Glomerular visceral epithelial cell (primary cell): ENCODE measurements around the gene PRSS12.
A peak's percentile ranks its signal among the peaks of the same experiment; 100 is the strongest.
"Not testable (repeated sequence)": the region's sequence is repeated elsewhere in the genome, so short reads cannot be mapped to it uniquely, and the experiment has no call there.

Experiments
- DNase-seq: peaks from one replicate; pipeline ENCODE4 v3.0.0-alpha.2; 2016; ENCODE audit errors: extremely low spot score

The PRSS12 gene

GRCh38 chr4:118278473-118279274 lies 74.1 kb downstream of the PRSS12 start:
- DNase-seq: peak; percentile 97

- DNase-seq: no peak
These were observed 75.6 kb downstream of the PRSS12 start for GRCh38 chr4:118277243-118277642.

GRCh38 chr4:118276580-118276979 lies 76.2 kb downstream of the PRSS12 start:
- DNase-seq: no peak

- no peak for DNase-seq
These were observed 79.2 kb downstream of the PRSS12 start for GRCh38 chr4:118273642-118274041.

GRCh38 chr4:118271788-118272187 lies 81.0 kb downstream of the PRSS12 start:
- no peak for DNase-seq

- DNase-seq: peak; percentile 53
These were observed 82.3 kb downstream of the PRSS12 start for GRCh38 chr4:118270492-118270891.

- DNase-seq: no peak
These were observed 84.0 kb downstream of the PRSS12 start for GRCh38 chr4:118268780-118269179.

GRCh38 chr4:118266145-118266496 lies 86.7 kb downstream of the PRSS12 start:
- DNase-seq: not testable (repeated sequence)

- peak; percentile 30 for DNase-seq
These were observed 87.3 kb downstream of the PRSS12 start for GRCh38 chr4:118265312-118266144.

GRCh38 chr4:118264096-118264495 lies 88.7 kb downstream of the PRSS12 start:
- DNase-seq: no peak

- DNase-seq: no peak
These were observed 92.5 kb downstream of the PRSS12 start for GRCh38 chr4:118260309-118260708.

GRCh38 chr4:118259111-118259510 lies 93.7 kb downstream of the PRSS12 start:
- DNase-seq: no peak

- no peak for DNase-seq
These were observed 98.4 kb downstream of the PRSS12 start for GRCh38 chr4:118254368-118254767.

GRCh38 chr4:118249890-118250289 lies 102.9 kb downstream of the PRSS12 start:
- DNase-seq: no peak

- DNase-seq: no peak
These were observed 115.3 kb downstream of the PRSS12 start for GRCh38 chr4:118237531-118237930.

- no peak for DNase-seq
These were observed 117.2 kb downstream of the PRSS12 start for GRCh38 chr4:118235566-118236120.
